NCI-H146 (cell line): ENCODE results near the gene KCNV2.

Experiments used
- DNase-seq: peaks from one replicate; lab custom pipeline; 2025; lab: John Stamatoyannopoulos, UW

KCNV2 gene

DNA sequence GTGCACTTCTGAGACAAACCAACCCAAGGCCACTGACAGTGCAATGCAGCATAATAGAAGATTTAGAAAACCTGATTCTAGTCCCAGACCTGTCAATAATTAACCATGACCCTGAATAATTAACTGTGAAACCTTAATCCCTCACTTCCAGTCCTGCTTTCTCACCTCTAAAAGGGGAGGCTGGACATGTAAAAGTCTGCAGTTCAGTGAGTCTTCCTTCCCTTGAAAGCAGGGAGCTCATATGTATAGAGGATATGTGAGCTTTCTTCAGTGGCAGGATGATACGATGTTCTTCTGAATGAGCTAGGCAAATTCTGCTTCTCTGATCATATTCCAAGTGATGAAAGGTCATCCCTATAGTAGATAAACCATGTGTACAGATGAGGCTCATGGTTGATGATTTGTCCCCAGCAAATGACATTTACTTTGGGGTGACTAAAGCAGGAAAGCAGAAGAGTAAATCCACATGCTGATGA, 2.9 kb downstream of the KCNV2 start:
- no peak for DNase-seq

- peak; percentile 21 for DNase-seq
Measured at GRCh38 chr9:2722715-2723114, 5.4 kb downstream of the KCNV2 start.

GRCh38 chr9:2723376-2724065, 6.2 kb downstream of the KCNV2 start:
- peak; percentile 84 for DNase-seq

DNA sequence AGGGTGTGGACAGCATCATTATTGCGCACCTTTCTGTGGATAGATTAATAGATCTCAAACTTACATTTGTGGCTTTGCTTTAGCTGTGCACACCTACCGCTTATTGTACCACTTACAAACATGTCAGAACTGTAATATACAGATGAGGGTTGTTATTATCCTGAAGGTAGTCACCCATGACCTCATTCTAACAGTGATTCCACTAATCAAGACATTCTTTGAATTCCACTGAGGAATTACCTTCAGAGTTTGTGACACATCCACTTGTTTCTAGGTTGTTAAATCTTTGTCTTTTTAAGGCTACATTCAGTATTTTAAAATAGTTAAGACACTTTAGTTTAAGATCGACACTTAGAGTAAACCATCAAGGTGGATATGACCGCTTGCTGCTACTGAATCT, 7.8 kb downstream of the KCNV2 start:
- DNase-seq: no peak

GRCh38 chr9:2725898-2726649, 8.8 kb downstream of the KCNV2 start:
- DNase-seq: no peak

- DNase-seq: no peak
Measured at GRCh38 chr9:2726650-2727340, 9.5 kb downstream of the KCNV2 start.

GRCh38 chr9:2727374-2727773, 10.1 kb downstream of the KCNV2 start:
- no peak for DNase-seq

DNA sequence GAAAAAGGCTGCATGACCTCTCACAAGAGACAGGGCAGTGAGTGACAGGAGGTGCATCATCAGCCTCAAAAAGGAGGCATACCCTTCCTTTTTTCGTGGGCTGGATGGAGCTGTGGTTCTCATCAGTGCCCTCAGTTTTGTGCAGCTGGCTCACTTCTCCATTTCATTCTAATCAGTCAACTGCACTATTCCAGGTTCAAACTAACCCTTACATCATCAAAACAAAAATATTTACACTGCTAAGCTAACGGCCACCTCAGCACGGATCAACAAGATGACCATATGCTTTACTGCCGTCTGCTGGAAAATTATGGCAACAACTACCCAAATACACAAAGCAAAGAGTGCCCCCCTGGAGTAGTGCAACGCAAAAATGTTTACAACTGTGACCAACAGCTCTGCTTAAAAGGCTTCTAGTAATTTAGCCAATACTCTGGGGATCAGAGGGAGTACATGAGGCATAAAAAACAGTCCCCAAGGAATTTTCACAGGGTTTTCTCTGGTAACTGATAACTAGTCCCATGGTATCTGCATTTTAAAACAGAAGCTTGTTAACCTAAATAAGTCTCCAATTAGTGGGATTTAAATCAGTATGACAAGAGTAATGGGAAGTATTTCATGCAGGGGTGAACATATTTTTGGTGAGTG, 10.8 kb downstream of the KCNV2 start:
- peak; percentile 64 for DNase-seq

- DNase-seq: no peak
Measured at GRCh38 chr9:2729003-2729402, 11.7 kb downstream of the KCNV2 start.

DNA sequence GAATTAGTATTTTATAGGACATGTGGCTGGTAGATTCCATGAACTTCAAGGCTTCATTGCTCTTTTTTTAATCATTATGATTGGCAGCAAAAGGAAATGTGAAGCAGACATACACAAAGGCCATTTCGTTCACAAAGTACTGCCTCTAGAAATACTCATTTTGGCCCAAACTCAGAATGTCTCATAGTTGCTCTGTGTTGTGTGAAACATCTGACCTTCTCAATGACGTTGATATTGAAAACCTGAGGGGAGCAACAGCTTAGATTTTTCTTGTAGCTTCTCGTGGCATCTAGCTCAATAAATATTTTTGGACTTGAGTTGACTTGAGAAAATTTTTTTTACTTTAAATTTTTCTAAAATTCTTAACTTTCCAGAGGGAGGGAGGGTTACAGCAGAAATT, 12.4 kb downstream of the KCNV2 start:
- no peak for DNase-seq

DNA sequence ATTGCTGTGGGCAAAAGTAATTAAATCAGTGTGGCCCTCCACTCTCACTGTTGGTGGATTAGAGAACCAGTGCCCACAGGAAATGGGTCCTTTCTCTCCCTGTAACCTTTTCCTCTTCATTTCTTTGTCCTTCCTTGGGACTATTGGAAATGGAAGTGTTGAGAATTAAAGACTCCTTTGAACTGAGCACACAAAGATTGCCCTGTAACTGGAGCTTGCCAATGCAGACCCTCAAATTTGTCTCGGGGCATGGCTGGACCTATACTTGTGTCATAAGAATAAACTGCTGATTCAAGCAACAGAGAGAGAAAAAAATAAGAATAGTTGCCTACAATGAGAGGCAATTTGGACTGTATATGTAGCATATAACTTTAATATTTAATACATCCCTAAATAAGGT, 13.7 kb downstream of the KCNV2 start:
- DNase-seq: no peak

DNA sequence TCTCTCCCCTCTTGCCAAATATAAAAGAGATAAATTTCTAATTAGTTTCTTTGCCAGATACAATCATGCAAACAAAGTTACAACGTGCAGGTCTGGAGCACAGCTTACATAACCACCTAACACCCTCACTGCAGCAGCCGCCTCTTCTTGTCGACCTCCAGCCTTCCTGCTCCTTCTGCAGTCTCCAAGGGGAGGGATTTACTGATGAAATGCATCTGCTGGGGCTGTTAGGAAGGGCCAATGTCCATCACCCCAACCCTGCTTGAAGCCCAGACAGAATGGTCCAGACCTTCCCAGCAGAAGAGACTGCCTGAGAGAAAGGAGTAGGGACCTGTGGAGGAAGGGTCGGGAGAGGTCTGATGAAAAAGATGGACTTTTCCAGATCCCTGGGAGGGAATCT, 15.2 kb downstream of the KCNV2 start:
- DNase-seq: no peak

- no peak for DNase-seq
Measured at GRCh38 chr9:2740616-2741015, 23.3 kb downstream of the KCNV2 start.

DNA sequence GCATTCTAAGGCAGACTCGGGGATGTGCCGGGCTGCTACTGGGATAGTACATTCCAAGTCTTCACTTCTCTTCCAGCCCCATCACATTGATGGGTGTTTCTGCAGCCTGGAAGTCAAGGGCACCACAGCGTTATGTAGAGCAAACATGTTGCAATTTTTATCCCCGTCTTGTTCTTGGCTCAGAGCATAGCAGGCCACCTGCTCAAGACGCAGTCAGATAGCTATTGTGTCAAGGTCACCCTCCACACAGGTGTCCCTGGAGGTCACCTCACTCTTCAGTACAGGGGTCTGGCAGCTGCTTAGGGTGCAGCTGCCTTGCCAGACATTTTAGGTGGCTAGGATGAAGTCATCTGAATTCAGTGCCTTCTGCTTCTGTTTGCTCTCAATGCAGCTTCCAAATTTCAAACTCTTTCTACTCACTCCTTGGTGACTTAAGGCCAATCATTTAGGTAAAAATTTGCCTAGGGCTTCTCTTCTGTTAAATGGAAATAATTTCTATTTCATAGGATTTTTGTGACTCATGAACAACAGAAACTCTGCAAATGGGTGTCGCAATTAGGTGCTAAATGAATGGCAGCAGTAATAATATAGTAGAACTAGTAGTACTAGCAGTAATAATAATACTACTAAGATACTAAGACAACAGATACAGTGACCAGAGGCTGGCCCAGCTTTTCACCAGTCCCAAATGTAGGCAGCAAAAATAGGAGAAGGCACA, 24.3 kb downstream of the KCNV2 start:
- peak; percentile 89 for DNase-seq

DNA sequence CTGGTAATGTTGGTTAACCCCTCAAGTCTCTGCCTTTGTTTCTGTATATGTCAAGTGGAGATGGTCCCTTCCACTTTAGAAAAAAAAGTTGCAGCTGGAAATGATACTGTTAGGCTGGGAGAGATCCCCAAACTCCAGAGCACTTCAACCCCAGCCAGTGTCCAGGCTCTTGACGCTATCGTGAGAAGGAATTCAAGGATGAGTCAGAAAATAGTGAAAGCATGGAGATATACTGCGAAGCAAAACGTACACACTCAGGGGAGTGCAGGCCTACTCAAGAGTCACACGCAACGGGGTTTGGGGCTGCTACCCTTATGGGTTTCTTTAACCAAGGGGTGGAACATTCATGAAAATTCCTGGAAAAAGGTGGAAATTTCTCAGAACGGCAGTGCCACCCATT, 24.9 kb downstream of the KCNV2 start:
- no peak for DNase-seq

GRCh38 chr9:2743937-2744529, 26.7 kb downstream of the KCNV2 start:
- DNase-seq: no peak

GRCh38 chr9:2745560-2746380, 28.5 kb downstream of the KCNV2 start:
- peak; percentile 63 for DNase-seq

DNA sequence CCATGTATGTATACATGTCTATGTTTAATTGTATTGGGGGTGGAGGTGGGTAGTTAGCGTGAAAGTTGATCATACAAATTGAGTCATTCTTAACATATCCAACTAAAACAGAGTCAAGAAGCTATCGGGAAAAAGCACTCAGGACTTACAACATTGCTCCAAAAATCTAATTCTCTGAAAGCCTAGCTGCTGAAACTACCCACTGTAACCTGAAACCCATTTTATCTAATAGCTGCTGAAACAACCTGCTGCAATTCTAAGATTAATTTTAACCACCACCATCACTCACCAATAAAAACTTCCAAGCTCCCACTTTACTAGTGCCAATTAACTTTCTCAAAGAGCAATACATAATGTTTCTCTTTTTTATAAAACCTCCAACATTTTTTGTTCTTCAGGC, 32.2 kb downstream of the KCNV2 start:
- DNase-seq: no peak

DNA sequence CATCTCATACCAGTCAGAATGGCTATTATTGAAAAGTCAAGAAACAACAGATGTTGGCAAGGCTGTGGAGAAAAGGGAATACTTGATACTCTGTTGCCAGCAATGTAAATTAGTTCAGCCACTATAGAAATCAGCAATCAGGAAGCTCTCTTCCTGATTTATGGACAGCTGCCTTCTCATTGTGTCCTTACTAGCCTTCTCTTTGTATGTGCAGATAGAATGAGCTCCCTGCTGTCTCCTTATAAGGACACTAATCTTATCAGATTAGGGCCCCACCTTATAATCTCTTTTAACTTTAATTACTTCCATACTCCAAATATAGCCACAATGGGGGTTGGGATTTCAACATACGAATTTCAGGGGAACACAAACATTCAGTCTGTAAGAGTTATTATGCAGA, 38.0 kb downstream of the KCNV2 start:
- peak; percentile 92 for DNase-seq

DNA sequence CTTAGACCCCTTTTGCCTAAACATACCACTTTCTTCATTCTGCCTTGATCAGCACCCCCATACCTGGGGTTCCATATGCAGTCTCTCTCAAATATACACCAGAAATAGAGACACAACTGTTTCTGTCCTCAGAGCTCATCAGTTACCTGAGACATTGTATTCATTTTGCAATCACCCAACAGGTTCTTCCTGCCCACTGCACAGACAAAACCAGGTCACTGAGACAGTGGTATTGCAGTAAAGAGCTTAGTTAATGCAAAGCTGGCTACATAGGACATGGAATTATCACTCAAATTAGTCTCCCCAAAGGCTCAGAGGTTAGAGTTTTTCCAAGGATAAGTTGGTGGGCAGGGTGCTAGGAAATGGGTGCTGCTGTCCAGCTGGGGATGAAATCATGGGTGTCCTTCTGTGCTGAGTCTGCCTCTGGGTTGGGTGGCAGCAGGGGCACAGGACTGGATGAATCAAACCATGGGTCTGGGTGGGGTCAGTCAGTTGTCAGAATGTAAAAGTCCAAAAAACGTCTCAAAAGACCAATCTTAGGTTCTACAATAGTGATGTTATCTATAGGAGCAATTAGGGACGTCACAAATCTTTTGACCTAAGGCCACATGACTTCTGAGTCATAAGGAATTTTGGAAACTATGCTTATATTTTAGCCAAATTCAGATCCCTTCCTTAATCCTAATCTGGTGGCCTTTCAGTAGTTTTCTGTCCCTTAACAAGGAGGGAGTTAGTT, 41.0 kb downstream of the KCNV2 start:
- DNase-seq: no peak
